GM23338 (cell line): ENCODE data around the gene SNCA. TPM values are rescaled to one million over a fixed set of nuclear protein-coding genes. Genes with fewer than 3 reads are reported as not detected.

ENCODE experiments used
- ATAC-seq: fragments of 200-7000 bp; cut with Tn5 transposase; 3 replicates; pipeline ENCODE4 v1.9.1; 2020
- DNase-seq: peaks from one replicate; pipeline ENCODE4 v3.0.0-alpha.2; 2015; ENCODE audit warnings: low spot score
- H2AFZ ChIP-seq: fragments of 200-600 bp; sonication (generic); 2 replicates; pipeline ENCODE4 v1.8.0; 2016; ENCODE audit warnings: antibody characterized with exemption, mild to moderate bottlenecking, moderate library complexity
- H3F3A ChIP-seq: fragments of 200-600 bp; sonication (generic); replicated peaks from 2 replicates; pipeline ENCODE4 v1.8.0; 2017; ENCODE audit warnings: antibody characterized with exemption, mixed run types, low read depth
- H3K27ac ChIP-seq: fragments of 200-600 bp; sonication (generic); 2 replicates; pipeline ENCODE4 v1.6.1; 2016; ENCODE audit warnings: low read depth
- H3K27me3 ChIP-seq: fragments of 200-600 bp; sonication (generic); 2 replicates; pipeline ENCODE4 v1.8.0; 2016; ENCODE audit warnings: mild to moderate bottlenecking, mixed run types, moderate library complexity; ENCODE audit not compliant: insufficient read depth
- H3K36me3 ChIP-seq: fragments of 200-600 bp; sonication (generic); 2 replicates; pipeline ENCODE4 v1.8.0; 2016; ENCODE audit warnings: mild to moderate bottlenecking; ENCODE audit not compliant: insufficient read depth
- H3K4me1 ChIP-seq: fragments of 200-600 bp; sonication (generic); 2 replicates; pipeline ENCODE4 v1.8.0; 2016; ENCODE audit warnings: mild to moderate bottlenecking, moderate library complexity; ENCODE audit not compliant: insufficient read depth
- H3K4me2 ChIP-seq: fragments of 200-600 bp; sonication (generic); 2 replicates; pipeline ENCODE4 v1.7.1; 2017; ENCODE audit warnings: mixed run types
- H3K4me3 ChIP-seq: fragments of 200-600 bp; sonication (generic); 2 replicates; pipeline ENCODE4 v1.6.1; 2016; ENCODE audit warnings: mixed run types
- H3K79me2 ChIP-seq: fragments of 200-600 bp; sonication (generic); replicated peaks from 2 replicates; pipeline ENCODE4 v1.8.0; 2017; ENCODE audit warnings: mild to moderate bottlenecking; ENCODE audit not compliant: insufficient read depth
- H3K9me2 ChIP-seq: fragments of 200-600 bp; sonication (generic); 2 replicates; pipeline ENCODE4 v1.8.0; 2017; ENCODE audit not compliant: insufficient read depth
- H4K20me1 ChIP-seq: fragments of 200-600 bp; sonication (generic); replicated peaks from 2 replicates; pipeline ENCODE4 v1.8.0; 2017; ENCODE audit warnings: mild to moderate bottlenecking; ENCODE audit not compliant: insufficient read depth
- H3K27ac Mint-ChIP-seq: 2 replicates; pipeline ENCODE4 v1.8.0; 2020; ENCODE audit warnings: inconsistent platforms, mild to moderate bottlenecking, moderate library complexity, mixed read lengths
- H3K27me3 Mint-ChIP-seq: 3 replicates; pipeline ENCODE4 v1.8.0; 2022; ENCODE audit warnings: low read depth, mild to moderate bottlenecking, moderate library complexity, mixed read lengths, inconsistent platforms; ENCODE audit not compliant: insufficient read depth, poor library complexity
- H3K36me3 Mint-ChIP-seq: 3 replicates; pipeline ENCODE4 v1.8.0; 2021; ENCODE audit warnings: low read depth, mild to moderate bottlenecking, inconsistent platforms, moderate library complexity, mixed read lengths
- H3K4me1 Mint-ChIP-seq: 3 replicates; pipeline ENCODE4 v1.8.0; 2020; ENCODE audit warnings: mild to moderate bottlenecking, inconsistent platforms, mixed read lengths
- H3K4me3 Mint-ChIP-seq: 3 replicates; pipeline ENCODE4 v1.8.0; 2021; ENCODE audit warnings: moderate library complexity, mild to moderate bottlenecking, inconsistent platforms, mixed read lengths
- H3K9me3 Mint-ChIP-seq: 3 replicates; pipeline ENCODE4 v1.8.0; 2020; ENCODE audit warnings: moderate library complexity, mild to moderate bottlenecking, inconsistent platforms, mixed read lengths
- CREB1 ChIP-seq: fragments of 250-450 bp; sonication (Bioruptor Pico); IDR thresholded peaks from 2 replicates; pipeline ENCODE4 v1.5.0; 2020; ENCODE audit warnings: low read depth, mild to moderate bottlenecking, moderate library complexity
- EZH2 ChIP-seq: fragments of 200-600 bp; sonication (generic); IDR thresholded peaks from one replicate; pipeline ENCODE4 v1.8.0; 2017; ENCODE audit warnings: antibody characterized with exemption, mild to moderate bottlenecking, low read depth; ENCODE audit not compliant: unreplicated experiment
- EZH2phosphoT487 ChIP-seq: fragments of 200-600 bp; sonication (generic); IDR thresholded peaks from one replicate; pipeline ENCODE4 v1.8.1; 2018; ENCODE audit warnings: antibody characterized with exemption; ENCODE audit not compliant: unreplicated experiment
- JUNB ChIP-seq: IDR thresholded peaks from one replicate; pipeline ENCODE4 v1.6.1; 2016; ENCODE audit warnings: antibody characterized with exemption; ENCODE audit not compliant: unreplicated experiment
- NANOG ChIP-seq: IDR thresholded peaks from 2 replicates; pipeline ENCODE4 v1.6.1; 2016; ENCODE audit warnings: antibody characterized with exemption, borderline replicate concordance
- POLR2AphosphoS5 ChIP-seq: IDR thresholded peaks from 2 replicates; pipeline ENCODE4 v1.6.1; 2016; ENCODE audit warnings: antibody characterized with exemption, low read depth
- STAT1 ChIP-seq: IDR thresholded peaks from one replicate; pipeline ENCODE4 v1.6.1; 2016; ENCODE audit warnings: antibody characterized with exemption; ENCODE audit not compliant: unreplicated experiment
- ZNF114 ChIP-seq: fragments of 250-450 bp; sonication (Bioruptor Pico); IDR thresholded peaks from 2 replicates; pipeline ENCODE4 v1.5.0; 2020; ENCODE audit warnings: mild to moderate bottlenecking, moderate library complexity
- ZNF331 ChIP-seq: fragments of 250-450 bp; sonication (Bioruptor Pico); IDR thresholded peaks from 2 replicates; pipeline ENCODE4 v1.5.0; 2020; ENCODE audit warnings: low read depth, mild to moderate bottlenecking, moderate library complexity
- polyA plus RNA-seq: library from polyadenylated mRNA; unstranded; fragments of >200 nt; fragmentation: Nextera tagmentation; extraction: Ambion mirVana; gene quantifications from 2 replicates; pipeline ENCODE4 v1.2.1, GENCODE V29; 2016
- total RNA-seq: library from RNA; depleted of rRNA; stranded (reverse); fragments of >200 nt; shearing (Covaris generic); gene quantifications from 2 replicates; pipeline ENCODE4 v1.2.3, GENCODE V29; 2014
- TF ChIP-seq, protein P1 (sequence below), 2 experiments: fragments of 200-600 bp in 1 of 2; sonication (generic) in 1 of 2; conservative IDR thresholded peaks; 2 replicates each; pipeline versions ENCODE4 v1.5.1 to v1.6.1; 2016 to 2017; ENCODE audit warnings: antibody characterized with exemption in 2 of 2, low read depth in 2 of 2, mild to moderate bottlenecking in 2 of 2, moderate library complexity in 1 of 2
- TF ChIP-seq, protein P2 (sequence below): IDR thresholded peaks from 2 replicates; pipeline ENCODE4 v1.6.1; 2016; ENCODE audit warnings: antibody characterized with exemption
- TF ChIP-seq, protein P3 (sequence below): fragments of 250-450 bp; sonication (Bioruptor Pico); IDR thresholded peaks from 2 replicates; pipeline ENCODE4 v1.5.0; 2020; ENCODE audit warnings: mild to moderate bottlenecking, moderate library complexity
- TF ChIP-seq, protein P4 (sequence below): IDR thresholded peaks from one replicate; pipeline ENCODE4 v1.6.1; 2018; ENCODE audit warnings: antibody characterized with exemption; ENCODE audit not compliant: unreplicated experiment

SNCA gene
- total and polyA plus RNA-seq, 2 experiments from 2014 or later, result 15.6 to 31.1 TPM

DNA sequence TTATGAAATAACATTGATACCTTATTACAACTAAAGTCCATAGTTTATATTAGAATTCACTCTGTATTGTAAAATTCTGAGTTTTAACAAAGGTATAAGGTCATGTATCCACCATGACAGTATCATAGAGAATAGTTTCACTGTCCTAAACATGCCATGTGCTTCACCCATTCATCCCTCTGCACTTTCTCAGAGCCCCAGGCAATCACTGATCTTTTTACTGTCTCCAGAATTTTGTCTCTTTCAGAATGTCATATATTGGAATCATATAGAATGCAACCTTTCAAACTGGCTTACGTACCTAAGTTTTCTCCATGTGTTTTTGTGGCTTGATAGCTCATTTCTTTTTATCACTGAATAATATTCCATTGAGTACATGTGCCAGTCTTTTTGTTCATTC lies 33.9 kb downstream of the SNCA start:
- Histone ChIP-seq H2AFZ (no peak overlapping the region), H3K27me3 (no peaks in the 10 kb centered on the region), H4K20me1 (no peaks in the 10 kb centered on the region; the same call in 1 of the 2 replicates), H3K9me2 (no peaks in the 10 kb centered on the region), H3K4me3 (no peak overlapping the region), H3K4me2 (no peak overlapping the region), H3K4me1 (no peaks in the 10 kb centered on the region), H3K27ac (no peak overlapping the region), H3K36me3 (no peaks in the 10 kb centered on the region), H3F3A (no peaks in the 10 kb centered on the region), H3K79me2 (no peaks in the 10 kb centered on the region)
- no peak overlapping the region for H3K27ac Mint-ChIP-seq
- ATAC-seq, result no peak
- DNase-seq, result no peak
- no peaks in the 10 kb centered on the region for H3K36me3 Mint-ChIP-seq
- H3K27me3 Mint-ChIP-seq, result no peaks in the 10 kb centered on the region
- H3K9me3 Mint-ChIP-seq, result no peaks in the 10 kb centered on the region
- no peak overlapping the region for H3K4me3 Mint-ChIP-seq
- no peaks in the 10 kb centered on the region for H3K4me1 Mint-ChIP-seq
- TF ChIP-seq STAT1, result no peak
- TF ChIP-seq EZH2phosphoT487, result no peak
- TF ChIP-seq EZH2, result no peak
- no peak for TF ChIP-seq NANOG
- no peak for TF ChIP-seq ZNF114
- TF ChIP-seq ZNF331, result no peak
- TF ChIP-seq CREB1 (CRISPR knock-in tag), result no peak
- no peak for TF ChIP-seq JUNB
- no peak for TF ChIP-seq POLR2AphosphoS5
- TF ChIP-seq, protein P1, sequence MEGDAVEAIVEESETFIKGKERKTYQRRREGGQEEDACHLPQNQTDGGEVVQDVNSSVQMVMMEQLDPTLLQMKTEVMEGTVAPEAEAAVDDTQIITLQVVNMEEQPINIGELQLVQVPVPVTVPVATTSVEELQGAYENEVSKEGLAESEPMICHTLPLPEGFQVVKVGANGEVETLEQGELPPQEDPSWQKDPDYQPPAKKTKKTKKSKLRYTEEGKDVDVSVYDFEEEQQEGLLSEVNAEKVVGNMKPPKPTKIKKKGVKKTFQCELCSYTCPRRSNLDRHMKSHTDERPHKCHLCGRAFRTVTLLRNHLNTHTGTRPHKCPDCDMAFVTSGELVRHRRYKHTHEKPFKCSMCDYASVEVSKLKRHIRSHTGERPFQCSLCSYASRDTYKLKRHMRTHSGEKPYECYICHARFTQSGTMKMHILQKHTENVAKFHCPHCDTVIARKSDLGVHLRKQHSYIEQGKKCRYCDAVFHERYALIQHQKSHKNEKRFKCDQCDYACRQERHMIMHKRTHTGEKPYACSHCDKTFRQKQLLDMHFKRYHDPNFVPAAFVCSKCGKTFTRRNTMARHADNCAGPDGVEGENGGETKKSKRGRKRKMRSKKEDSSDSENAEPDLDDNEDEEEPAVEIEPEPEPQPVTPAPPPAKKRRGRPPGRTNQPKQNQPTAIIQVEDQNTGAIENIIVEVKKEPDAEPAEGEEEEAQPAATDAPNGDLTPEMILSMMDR (conservative IDR thresholded peaks at IDR 0.05; ENCODE audit: low read depth in 2 of 2), result no peak
- TF ChIP-seq, protein P2, sequence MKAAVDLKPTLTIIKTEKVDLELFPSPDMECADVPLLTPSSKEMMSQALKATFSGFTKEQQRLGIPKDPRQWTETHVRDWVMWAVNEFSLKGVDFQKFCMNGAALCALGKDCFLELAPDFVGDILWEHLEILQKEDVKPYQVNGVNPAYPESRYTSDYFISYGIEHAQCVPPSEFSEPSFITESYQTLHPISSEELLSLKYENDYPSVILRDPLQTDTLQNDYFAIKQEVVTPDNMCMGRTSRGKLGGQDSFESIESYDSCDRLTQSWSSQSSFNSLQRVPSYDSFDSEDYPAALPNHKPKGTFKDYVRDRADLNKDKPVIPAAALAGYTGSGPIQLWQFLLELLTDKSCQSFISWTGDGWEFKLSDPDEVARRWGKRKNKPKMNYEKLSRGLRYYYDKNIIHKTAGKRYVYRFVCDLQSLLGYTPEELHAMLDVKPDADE, result no peak
- TF ChIP-seq, protein P3, sequence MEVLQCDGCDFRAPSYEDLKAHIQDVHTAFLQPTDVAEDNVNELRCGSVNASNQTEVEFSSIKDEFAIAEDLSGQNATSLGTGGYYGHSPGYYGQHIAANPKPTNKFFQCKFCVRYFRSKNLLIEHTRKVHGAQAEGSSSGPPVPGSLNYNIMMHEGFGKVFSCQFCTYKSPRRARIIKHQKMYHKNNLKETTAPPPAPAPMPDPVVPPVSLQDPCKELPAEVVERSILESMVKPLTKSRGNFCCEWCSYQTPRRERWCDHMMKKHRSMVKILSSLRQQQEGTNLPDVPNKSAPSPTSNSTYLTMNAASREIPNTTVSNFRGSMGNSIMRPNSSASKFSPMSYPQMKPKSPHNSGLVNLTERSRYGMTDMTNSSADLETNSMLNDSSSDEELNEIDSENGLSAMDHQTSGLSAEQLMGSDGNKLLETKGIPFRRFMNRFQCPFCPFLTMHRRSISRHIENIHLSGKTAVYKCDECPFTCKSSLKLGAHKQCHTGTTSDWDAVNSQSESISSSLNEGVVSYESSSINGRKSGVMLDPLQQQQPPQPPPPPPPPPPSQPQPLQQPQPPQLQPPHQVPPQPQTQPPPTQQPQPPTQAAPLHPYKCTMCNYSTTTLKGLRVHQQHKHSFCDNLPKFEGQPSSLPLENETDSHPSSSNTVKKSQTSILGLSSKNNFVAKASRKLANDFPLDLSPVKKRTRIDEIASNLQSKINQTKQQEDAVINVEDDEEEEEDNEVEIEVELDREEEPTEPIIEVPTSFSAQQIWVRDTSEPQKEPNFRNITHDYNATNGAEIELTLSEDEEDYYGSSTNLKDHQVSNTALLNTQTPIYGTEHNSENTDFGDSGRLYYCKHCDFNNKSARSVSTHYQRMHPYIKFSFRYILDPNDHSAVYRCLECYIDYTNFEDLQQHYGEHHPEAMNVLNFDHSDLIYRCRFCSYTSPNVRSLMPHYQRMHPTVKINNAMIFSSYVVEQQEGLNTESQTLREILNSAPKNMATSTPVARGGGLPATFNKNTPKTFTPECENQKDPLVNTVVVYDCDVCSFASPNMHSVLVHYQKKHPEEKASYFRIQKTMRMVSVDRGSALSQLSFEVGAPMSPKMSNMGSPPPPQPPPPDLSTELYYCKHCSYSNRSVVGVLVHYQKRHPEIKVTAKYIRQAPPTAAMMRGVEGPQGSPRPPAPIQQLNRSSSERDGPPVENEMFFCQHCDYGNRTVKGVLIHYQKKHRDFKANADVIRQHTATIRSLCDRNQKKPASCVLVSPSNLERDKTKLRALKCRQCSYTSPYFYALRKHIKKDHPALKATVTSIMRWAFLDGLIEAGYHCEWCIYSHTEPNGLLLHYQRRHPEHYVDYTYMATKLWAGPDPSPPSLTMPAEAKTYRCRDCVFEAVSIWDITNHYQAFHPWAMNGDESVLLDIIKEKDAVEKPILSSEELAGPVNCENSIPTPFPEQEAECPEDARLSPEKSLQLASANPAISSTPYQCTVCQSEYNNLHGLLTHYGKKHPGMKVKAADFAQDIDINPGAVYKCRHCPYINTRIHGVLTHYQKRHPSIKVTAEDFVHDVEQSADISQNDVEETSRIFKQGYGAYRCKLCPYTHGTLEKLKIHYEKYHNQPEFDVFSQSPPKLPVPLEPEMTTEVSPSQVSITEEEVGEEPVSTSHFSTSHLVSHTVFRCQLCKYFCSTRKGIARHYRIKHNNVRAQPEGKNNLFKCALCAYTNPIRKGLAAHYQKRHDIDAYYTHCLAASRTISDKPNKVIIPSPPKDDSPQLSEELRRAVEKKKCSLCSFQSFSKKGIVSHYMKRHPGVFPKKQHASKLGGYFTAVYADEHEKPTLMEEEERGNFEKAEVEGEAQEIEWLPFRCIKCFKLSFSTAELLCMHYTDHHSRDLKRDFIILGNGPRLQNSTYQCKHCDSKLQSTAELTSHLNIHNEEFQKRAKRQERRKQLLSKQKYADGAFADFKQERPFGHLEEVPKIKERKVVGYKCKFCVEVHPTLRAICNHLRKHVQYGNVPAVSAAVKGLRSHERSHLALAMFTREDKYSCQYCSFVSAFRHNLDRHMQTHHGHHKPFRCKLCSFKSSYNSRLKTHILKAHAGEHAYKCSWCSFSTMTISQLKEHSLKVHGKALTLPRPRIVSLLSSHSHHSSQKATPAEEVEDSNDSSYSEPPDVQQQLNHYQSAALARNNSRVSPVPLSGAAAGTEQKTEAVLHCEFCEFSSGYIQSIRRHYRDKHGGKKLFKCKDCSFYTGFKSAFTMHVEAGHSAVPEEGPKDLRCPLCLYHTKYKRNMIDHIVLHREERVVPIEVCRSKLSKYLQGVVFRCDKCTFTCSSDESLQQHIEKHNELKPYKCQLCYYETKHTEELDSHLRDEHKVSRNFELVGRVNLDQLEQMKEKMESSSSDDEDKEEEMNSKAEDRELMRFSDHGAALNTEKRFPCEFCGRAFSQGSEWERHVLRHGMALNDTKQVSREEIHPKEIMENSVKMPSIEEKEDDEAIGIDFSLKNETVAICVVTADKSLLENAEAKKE, result no peak
- TF ChIP-seq, protein P4, sequence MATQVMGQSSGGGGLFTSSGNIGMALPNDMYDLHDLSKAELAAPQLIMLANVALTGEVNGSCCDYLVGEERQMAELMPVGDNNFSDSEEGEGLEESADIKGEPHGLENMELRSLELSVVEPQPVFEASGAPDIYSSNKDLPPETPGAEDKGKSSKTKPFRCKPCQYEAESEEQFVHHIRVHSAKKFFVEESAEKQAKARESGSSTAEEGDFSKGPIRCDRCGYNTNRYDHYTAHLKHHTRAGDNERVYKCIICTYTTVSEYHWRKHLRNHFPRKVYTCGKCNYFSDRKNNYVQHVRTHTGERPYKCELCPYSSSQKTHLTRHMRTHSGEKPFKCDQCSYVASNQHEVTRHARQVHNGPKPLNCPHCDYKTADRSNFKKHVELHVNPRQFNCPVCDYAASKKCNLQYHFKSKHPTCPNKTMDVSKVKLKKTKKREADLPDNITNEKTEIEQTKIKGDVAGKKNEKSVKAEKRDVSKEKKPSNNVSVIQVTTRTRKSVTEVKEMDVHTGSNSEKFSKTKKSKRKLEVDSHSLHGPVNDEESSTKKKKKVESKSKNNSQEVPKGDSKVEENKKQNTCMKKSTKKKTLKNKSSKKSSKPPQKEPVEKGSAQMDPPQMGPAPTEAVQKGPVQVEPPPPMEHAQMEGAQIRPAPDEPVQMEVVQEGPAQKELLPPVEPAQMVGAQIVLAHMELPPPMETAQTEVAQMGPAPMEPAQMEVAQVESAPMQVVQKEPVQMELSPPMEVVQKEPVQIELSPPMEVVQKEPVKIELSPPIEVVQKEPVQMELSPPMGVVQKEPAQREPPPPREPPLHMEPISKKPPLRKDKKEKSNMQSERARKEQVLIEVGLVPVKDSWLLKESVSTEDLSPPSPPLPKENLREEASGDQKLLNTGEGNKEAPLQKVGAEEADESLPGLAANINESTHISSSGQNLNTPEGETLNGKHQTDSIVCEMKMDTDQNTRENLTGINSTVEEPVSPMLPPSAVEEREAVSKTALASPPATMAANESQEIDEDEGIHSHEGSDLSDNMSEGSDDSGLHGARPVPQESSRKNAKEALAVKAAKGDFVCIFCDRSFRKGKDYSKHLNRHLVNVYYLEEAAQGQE, result no peak
